HCT116 (cell line): ENCODE measurements around the gene TMPRSS3. TPM values are rescaled to one million over a fixed set of nuclear protein-coding genes. Genes with fewer than 3 reads are reported as not detected.

Experiments used
- ATAC-seq: fragments of 200-7000 bp; cut with Tn5 transposase; 2 replicates; pipeline ENCODE4 v1.9.1; 2020; ENCODE audit warnings: mild to moderate bottlenecking, moderate library complexity
- BruUV-seq: library from RNA; stranded (reverse); fragments of 400-500 nt; replicated peaks from 2 replicates; lab custom pipeline; 2021; lab: Mats Ljungman, UMichigan
- CTCF ChIA-PET: fragments of 300-600 bp; sonication (Branson Sonifier 250); formaldehyde crosslinking; loops from one replicate; lab custom pipeline; 2021; ENCODE audit warnings: antibody characterized with exemption; lab: Charles Lee
- POLR2A ChIA-PET: fragments of 300-600, 350-600 bp; sonication (Branson Sonifier 250); formaldehyde crosslinking; loops from one replicate; lab custom pipeline; 2021; ENCODE audit warnings: antibody characterized with exemption; lab: Charles Lee
- RAD21 ChIA-PET, 2 experiments: fragments of 300-600 bp; sonication (Branson Sonifier 250); formaldehyde crosslinking; loops; one replicate each; lab custom pipeline; 2023; ENCODE audit warnings: low total read pairs in 2 of 2; ENCODE audit not compliant: uncharacterized antibody in 2 of 2, unreplicated experiment in 2 of 2, low non-redundant PET in 1 of 2; lab: Charles Lee
- DNase-seq: peaks from one replicate; pipeline ENCODE4 v3.0.0-alpha.2; 2010; ENCODE audit warnings: low read depth, low spot score
- H2AFZ ChIP-seq: fragments of 200-600 bp; shearing (Covaris generic), sonication (generic); 2 replicates; pipeline ENCODE4 v1.6.1; 2017; ENCODE audit warnings: low read depth, mixed run types, mixed read lengths, antibody characterized with exemption, low read length; ENCODE audit not compliant: poor library complexity, severe bottlenecking
- H3K27ac ChIP-seq: 2 replicates; pipeline ENCODE4 v1.5.1; 2012; ENCODE audit warnings: low read depth, low read length
- H3K27me3 ChIP-seq: fragments of 200-600 bp; sonication (generic); 2 replicates; pipeline ENCODE4 v1.6.1; 2016; ENCODE audit warnings: mixed run types, low read length, mixed read lengths; ENCODE audit not compliant: insufficient read depth
- H3K36me3 ChIP-seq, 2 experiments: fragments of 200-500 bp in 1 of 2; fragments of 200-600 bp in 1 of 2; sonication (Bioruptor generic) in 1 of 2; sonication (generic) in 1 of 2; 2 replicates each; pipeline versions ENCODE4 v1.5.1 to v1.6.1; 2014 to 2016; ENCODE audit warnings: low read length in 2 of 2, inconsistent platforms in 1 of 2, mixed read lengths in 1 of 2, mixed run types in 1 of 2; ENCODE audit not compliant: insufficient read depth in 2 of 2, control insufficient read depth in 1 of 2
- H3K4me1 ChIP-seq, 2 experiments: fragments of 200-600 bp in 1 of 2; sonication (generic) in 1 of 2; 2 replicates each; pipeline versions ENCODE4 v1.5.1 to v1.6.1; 2012 to 2017; ENCODE audit warnings: low read length in 2 of 2, inconsistent platforms in 1 of 2, mild to moderate bottlenecking in 1 of 2, mixed read lengths in 1 of 2, mixed run types in 1 of 2, moderate library complexity in 1 of 2; ENCODE audit not compliant: insufficient read depth in 2 of 2, control insufficient read depth in 1 of 2
- H3K4me2 ChIP-seq: fragments of 200-600 bp; sonication (generic); 2 replicates; pipeline ENCODE4 v1.6.1; 2017; ENCODE audit warnings: mixed run types, low read length, mixed read lengths
- H3K4me3 ChIP-seq, 2 experiments: fragments of 200-600 bp in 1 of 2; sonication (generic) in 1 of 2; replicated peaks in 1 of 2; 2 replicates each; pipeline ENCODE4 v1.5.1; 2011 to 2016; ENCODE audit warnings: low read length in 2 of 2, control low read depth in 1 of 2, low read depth in 1 of 2, mild to moderate bottlenecking in 1 of 2, mixed read lengths in 1 of 2, mixed run types in 1 of 2
- H3K79me2 ChIP-seq: fragments of 200-600 bp; sonication (generic); 2 replicates; pipeline ENCODE4 v1.6.1; 2017; ENCODE audit warnings: mild to moderate bottlenecking, mixed run types, low read length, moderate library complexity, mixed read lengths; ENCODE audit not compliant: insufficient read depth
- H3K9ac ChIP-seq: fragments of 200-600 bp; sonication (generic); 2 replicates; pipeline ENCODE4 v1.6.1; 2016; ENCODE audit warnings: low read length, mixed read lengths
- H3K9me2 ChIP-seq: fragments of 200-600 bp; sonication (generic), shearing (Covaris generic); 2 replicates; pipeline ENCODE4 v1.6.1; 2017; ENCODE audit warnings: mixed run types, mild to moderate bottlenecking, moderate library complexity; ENCODE audit not compliant: insufficient read depth
- H3K9me3 ChIP-seq, 2 experiments: fragments of 200-500 bp in 1 of 2; fragments of 200-600 bp in 1 of 2; sonication (Bioruptor generic) in 1 of 2; sonication (generic) in 1 of 2; 2 replicates each; pipeline ENCODE4 v1.6.1; 2014 to 2017; ENCODE audit warnings: low read length in 2 of 2, mixed read lengths in 2 of 2, inconsistent platforms in 1 of 2, low read depth in 1 of 2, mild to moderate bottlenecking in 1 of 2, mixed run types in 1 of 2, moderate library complexity in 1 of 2; ENCODE audit not compliant: control insufficient read depth in 1 of 2, insufficient read depth in 1 of 2
- H4K20me1 ChIP-seq: fragments of 200-600 bp; sonication (generic), shearing (Covaris generic); 2 replicates; pipeline ENCODE4 v1.6.1; 2017; ENCODE audit warnings: mixed run types, mild to moderate bottlenecking, moderate library complexity; ENCODE audit not compliant: insufficient read depth
- CBX3 ChIP-seq: IDR thresholded peaks from 2 replicates; pipeline ENCODE4 v1.6.1; 2012; ENCODE audit warnings: low read depth
- EZH2 ChIP-seq: fragments of 200-600 bp; sonication (generic); IDR thresholded peaks from 2 replicates; pipeline ENCODE4 v1.6.1; 2017; ENCODE audit warnings: antibody characterized with exemption, mixed run types
- EZH2phosphoT487 ChIP-seq: fragments of 200-600 bp; IDR thresholded peaks from 2 replicates; pipeline ENCODE4 v1.6.1; 2018; ENCODE audit warnings: antibody characterized with exemption, borderline replicate concordance
- JUND ChIP-seq: IDR thresholded peaks from 2 replicates; pipeline ENCODE4 v1.6.1; 2012
- MAX ChIP-seq: IDR thresholded peaks from 2 replicates; pipeline ENCODE4 v1.6.1; 2012
- POLR2A ChIP-seq: IDR thresholded peaks from 2 replicates; pipeline ENCODE4 v1.7.0; 2011; ENCODE audit warnings: borderline replicate concordance; ENCODE audit not compliant: insufficient read depth, insufficient read length; ENCODE audit errors: extremely low read depth
- POLR2AphosphoS5 ChIP-seq: IDR thresholded peaks from 2 replicates; pipeline ENCODE4 v1.6.1; 2011; ENCODE audit warnings: mild to moderate bottlenecking, low read depth, low read length, moderate library complexity
- RAD21 ChIP-seq: IDR thresholded peaks from 2 replicates; pipeline ENCODE4 v1.6.1; 2012; ENCODE audit warnings: low read depth, mild to moderate bottlenecking
- SIN3A ChIP-seq: IDR thresholded peaks from 2 replicates; pipeline ENCODE4 v1.6.1; 2012; ENCODE audit warnings: low read depth
- SP1 ChIP-seq: IDR thresholded peaks from 2 replicates; pipeline ENCODE4 v1.6.1; 2012; ENCODE audit warnings: low read depth
- SRF ChIP-seq: IDR thresholded peaks from 2 replicates; pipeline ENCODE4 v1.6.1; 2012; ENCODE audit warnings: low read depth
- TCF7L2 ChIP-seq: IDR thresholded peaks from 2 replicates; pipeline ENCODE4 v1.7.0; 2011; ENCODE audit warnings: borderline replicate concordance, inconsistent platforms; ENCODE audit not compliant: insufficient read depth, insufficient read length; ENCODE audit errors: extremely low read depth
- YY1 ChIP-seq: IDR thresholded peaks from 2 replicates; pipeline ENCODE4 v1.6.1; 2011; ENCODE audit warnings: low read length, low read depth, moderate library complexity, mild to moderate bottlenecking; ENCODE audit not compliant: insufficient replicate concordance; ENCODE audit errors: extremely low read depth
- ZBTB33 ChIP-seq: IDR thresholded peaks from 2 replicates; pipeline ENCODE4 v1.6.1; 2011; ENCODE audit warnings: mild to moderate bottlenecking, low read length, moderate library complexity; ENCODE audit not compliant: insufficient replicate concordance; ENCODE audit errors: extremely low read depth
- ZFX ChIP-seq: fragments of 450-650 bp; IDR thresholded peaks from 2 replicates; pipeline ENCODE4 v1.6.1; 2017
- intact Hi-C: fragments of 100-400 bp; cut with micrococcal nuclease; formaldehyde crosslinking; loops from 2 replicates; pipeline ENCODE4 v1.10.0; 2022
- total RNA-seq: library from RNA; stranded (reverse); gene quantifications from one replicate; pipeline ENCODE4 v1.2.1, GENCODE V29; 2021; ENCODE audit not compliant: unreplicated experiment
- TF ChIP-seq, protein P1 (sequence below): IDR thresholded peaks from 2 replicates; pipeline ENCODE4 v1.6.1; 2012; ENCODE audit warnings: low read depth
- TF ChIP-seq, protein P2 (sequence below), 3 experiments: fragments of 200-600 bp in 1 of 3; sonication (generic) in 1 of 3; IDR thresholded peaks in 2 of 3; conservative IDR thresholded peaks in 1 of 3; 2 replicates each; pipeline ENCODE4 v1.5.1; 2012 to 2017; ENCODE audit warnings: low read depth in 2 of 3, low read length in 2 of 3, antibody characterized with exemption in 1 of 3, borderline replicate concordance in 1 of 3, control low read depth in 1 of 3, mild to moderate bottlenecking in 1 of 3, mixed read lengths in 1 of 3, mixed run types in 1 of 3, moderate library complexity in 1 of 3; ENCODE audit not compliant: insufficient read depth in 1 of 3

The TMPRSS3 gene
- total RNA-seq, 1 experiment from 2014 or later, result not detected

- no peak for DNase-seq
- no peaks in the 10 kb centered on the region for H3K9me2 ChIP-seq
- no peak overlapping the region for H3K27ac ChIP-seq
- no peak for ATAC-seq
- no peaks in the 10 kb centered on the region for H3K79me2 ChIP-seq
- POLR2A ChIA-PET, result no interaction called here
- CTCF ChIA-PET, result interaction anchor here (1.4 kb wide), 1 partner anchor 13 kb away, joined by 4 read pairs; no protein-coding TSS in a partner anchor
- no peak overlapping the region for H3K4me3 ChIP-seq
- intact Hi-C loops, result no loop called here
- H2AFZ ChIP-seq, result no peak overlapping the region
- no peak overlapping the region for H3K4me2 ChIP-seq
- H3K4me1 ChIP-seq, result no peaks in the 10 kb centered on the region
- RAD21 ChIA-PET, result no interaction called here
- no peak overlapping the region for H3K9ac ChIP-seq
- no peak for TF ChIP-seq CBX3
- TF ChIP-seq SP1, result no peak
- TF ChIP-seq, protein P1, sequence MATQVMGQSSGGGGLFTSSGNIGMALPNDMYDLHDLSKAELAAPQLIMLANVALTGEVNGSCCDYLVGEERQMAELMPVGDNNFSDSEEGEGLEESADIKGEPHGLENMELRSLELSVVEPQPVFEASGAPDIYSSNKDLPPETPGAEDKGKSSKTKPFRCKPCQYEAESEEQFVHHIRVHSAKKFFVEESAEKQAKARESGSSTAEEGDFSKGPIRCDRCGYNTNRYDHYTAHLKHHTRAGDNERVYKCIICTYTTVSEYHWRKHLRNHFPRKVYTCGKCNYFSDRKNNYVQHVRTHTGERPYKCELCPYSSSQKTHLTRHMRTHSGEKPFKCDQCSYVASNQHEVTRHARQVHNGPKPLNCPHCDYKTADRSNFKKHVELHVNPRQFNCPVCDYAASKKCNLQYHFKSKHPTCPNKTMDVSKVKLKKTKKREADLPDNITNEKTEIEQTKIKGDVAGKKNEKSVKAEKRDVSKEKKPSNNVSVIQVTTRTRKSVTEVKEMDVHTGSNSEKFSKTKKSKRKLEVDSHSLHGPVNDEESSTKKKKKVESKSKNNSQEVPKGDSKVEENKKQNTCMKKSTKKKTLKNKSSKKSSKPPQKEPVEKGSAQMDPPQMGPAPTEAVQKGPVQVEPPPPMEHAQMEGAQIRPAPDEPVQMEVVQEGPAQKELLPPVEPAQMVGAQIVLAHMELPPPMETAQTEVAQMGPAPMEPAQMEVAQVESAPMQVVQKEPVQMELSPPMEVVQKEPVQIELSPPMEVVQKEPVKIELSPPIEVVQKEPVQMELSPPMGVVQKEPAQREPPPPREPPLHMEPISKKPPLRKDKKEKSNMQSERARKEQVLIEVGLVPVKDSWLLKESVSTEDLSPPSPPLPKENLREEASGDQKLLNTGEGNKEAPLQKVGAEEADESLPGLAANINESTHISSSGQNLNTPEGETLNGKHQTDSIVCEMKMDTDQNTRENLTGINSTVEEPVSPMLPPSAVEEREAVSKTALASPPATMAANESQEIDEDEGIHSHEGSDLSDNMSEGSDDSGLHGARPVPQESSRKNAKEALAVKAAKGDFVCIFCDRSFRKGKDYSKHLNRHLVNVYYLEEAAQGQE, result no peak
- TF ChIP-seq, protein P2, sequence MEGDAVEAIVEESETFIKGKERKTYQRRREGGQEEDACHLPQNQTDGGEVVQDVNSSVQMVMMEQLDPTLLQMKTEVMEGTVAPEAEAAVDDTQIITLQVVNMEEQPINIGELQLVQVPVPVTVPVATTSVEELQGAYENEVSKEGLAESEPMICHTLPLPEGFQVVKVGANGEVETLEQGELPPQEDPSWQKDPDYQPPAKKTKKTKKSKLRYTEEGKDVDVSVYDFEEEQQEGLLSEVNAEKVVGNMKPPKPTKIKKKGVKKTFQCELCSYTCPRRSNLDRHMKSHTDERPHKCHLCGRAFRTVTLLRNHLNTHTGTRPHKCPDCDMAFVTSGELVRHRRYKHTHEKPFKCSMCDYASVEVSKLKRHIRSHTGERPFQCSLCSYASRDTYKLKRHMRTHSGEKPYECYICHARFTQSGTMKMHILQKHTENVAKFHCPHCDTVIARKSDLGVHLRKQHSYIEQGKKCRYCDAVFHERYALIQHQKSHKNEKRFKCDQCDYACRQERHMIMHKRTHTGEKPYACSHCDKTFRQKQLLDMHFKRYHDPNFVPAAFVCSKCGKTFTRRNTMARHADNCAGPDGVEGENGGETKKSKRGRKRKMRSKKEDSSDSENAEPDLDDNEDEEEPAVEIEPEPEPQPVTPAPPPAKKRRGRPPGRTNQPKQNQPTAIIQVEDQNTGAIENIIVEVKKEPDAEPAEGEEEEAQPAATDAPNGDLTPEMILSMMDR (IDR thresholded peaks at IDR 0.05 in 2 of 3, conservative IDR thresholded peaks at IDR 0.05 in 1 of 3; ENCODE audit: borderline replicate concordance in 1 of 3, insufficient read depth in 1 of 3, low read depth in 2 of 3, low read length in 2 of 3), result no peak
- no peak for TF ChIP-seq MAX
- TF ChIP-seq JUND, result no peak
- no peak for TF ChIP-seq EZH2
- no peak for TF ChIP-seq YY1
- TF ChIP-seq POLR2A, result no peak
- TF ChIP-seq ZFX, result no peak
- TF ChIP-seq TCF7L2, result no peak
- no peak for TF ChIP-seq ZBTB33
- no peak for TF ChIP-seq RAD21
- TF ChIP-seq SIN3A, result no peak
- TF ChIP-seq SRF, result no peak
- TF ChIP-seq POLR2AphosphoS5, result no peak
- no peak for TF ChIP-seq EZH2phosphoT487
- TF ChIP-seq, all 23 proteins: peak for 0
- no TSS peak for BruUV-seq
- no peaks in the 10 kb centered on the region for H3K9me3 ChIP-seq
- H4K20me1 ChIP-seq, result no peaks in the 10 kb centered on the region
- no peaks in the 10 kb centered on the region for H3K36me3 ChIP-seq
- H3K27me3 ChIP-seq, result no peaks in the 10 kb centered on the region
Measured at GRCh38 chr21:42397746-42398394, 2.0 kb upstream of the TMPRSS3 start.
